ENCODE data around the gene EFTUD2.

EFTUD2 gene

DNA sequence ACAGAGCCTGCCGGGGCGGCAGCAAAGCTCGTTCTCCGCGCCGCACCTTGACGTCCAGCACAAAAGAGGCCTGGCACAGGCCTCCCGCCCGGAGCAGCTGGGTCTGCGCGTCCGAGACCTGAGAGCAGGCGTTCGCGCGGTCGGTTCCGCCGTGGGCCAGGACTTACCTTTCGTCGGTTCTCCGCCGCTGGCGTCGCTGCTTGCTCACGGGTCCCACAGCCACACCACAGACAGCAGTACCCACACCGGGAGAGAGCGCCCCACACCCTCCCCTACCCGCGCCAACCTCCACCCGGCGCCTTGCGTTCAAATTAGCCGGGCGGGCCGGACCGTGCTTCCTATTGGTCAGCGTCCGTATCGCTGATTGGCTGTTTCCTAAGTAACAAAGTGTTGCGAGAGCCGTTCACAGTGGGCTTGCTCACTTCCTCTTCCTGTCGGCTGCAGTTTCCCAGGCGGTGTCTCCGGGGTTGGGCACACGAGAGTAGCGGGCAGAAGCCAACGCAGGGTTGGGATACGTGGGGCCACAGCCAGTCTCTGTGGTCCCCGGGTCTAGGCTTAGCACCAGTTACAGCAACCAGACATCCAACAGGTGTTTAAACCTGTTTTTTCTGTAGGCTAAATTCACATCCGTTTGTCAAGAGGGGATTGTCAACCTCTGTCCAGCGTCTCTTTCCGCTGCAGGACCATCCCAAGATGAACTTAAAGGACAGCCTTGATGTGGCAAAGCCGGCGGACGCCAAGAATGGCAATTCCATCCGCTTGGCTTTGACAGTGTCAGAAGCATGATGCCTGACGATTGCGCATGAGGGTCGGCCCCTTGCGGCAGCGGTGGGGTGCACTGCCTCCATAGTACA, 48.4 kb upstream of the EFTUD2 start, which contains the start of gene KIF18B (continued):
- TF ChIP-seq, protein P1, sequence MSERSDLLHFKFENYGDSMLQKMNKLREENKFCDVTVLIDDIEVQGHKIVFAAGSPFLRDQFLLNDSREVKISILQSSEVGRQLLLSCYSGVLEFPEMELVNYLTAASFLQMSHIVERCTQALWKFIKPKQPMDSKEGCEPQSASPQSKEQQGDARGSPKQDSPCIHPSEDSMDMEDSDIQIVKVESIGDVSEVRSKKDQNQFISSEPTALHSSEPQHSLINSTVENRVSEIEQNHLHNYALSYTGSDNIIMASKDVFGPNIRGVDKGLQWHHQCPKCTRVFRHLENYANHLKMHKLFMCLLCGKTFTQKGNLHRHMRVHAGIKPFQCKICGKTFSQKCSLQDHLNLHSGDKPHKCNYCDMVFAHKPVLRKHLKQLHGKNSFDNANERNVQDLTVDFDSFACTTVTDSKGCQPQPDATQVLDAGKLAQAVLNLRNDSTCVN (tag by site-specific recombination; optimal IDR thresholded peaks at IDR 0.05), result peak; percentile 74
- TF ChIP-seq, protein P2, sequence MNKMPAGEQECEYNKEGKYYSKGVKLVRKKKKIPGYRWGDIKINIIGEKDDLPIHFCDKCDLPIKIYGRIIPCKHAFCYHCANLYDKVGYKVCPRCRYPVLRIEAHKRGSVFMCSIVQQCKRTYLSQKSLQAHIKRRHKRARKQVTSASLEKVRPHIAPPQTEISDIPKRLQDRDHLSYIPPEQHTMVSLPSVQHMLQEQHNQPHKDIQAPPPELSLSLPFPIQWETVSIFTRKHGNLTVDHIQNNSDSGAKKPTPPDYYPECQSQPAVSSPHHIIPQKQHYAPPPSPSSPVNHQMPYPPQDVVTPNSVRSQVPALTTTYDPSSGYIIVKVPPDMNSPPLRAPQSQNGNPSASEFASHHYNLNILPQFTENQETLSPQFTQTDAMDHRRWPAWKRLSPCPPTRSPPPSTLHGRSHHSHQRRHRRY (tag by site-specific recombination; IDR thresholded peaks at IDR 0.05), result no peak
- TF ChIP-seq ZNF132 (tag by site-specific recombination; IDR thresholded peaks at IDR 0.05; ENCODE audit: borderline replicate concordance) (no peak), EGR2 (tag by site-specific recombination; IDR thresholded peaks at IDR 0.05; ENCODE audit: low read depth) (no peak), REPIN1 (tag by site-specific recombination; IDR thresholded peaks at IDR 0.05; ENCODE audit: low read depth) (no peak), ZNF791 (tag by site-specific recombination; IDR thresholded peaks at IDR 0.05) (no peak), SP3 (tag by site-specific recombination; IDR thresholded peaks at IDR 0.05) (0 out of 2 replicates have a peak, but pooled peaks have one; percentile 38), ZNF501 (tag by site-specific recombination; IDR thresholded peaks at IDR 0.05) (peak; percentile 93), ZBTB1 (tag by site-specific recombination; IDR thresholded peaks at IDR 0.05) (no peak), ZNF175 (tag by site-specific recombination; IDR thresholded peaks at IDR 0.05) (no peak), ZNF214 (tag by site-specific recombination; IDR thresholded peaks at IDR 0.05; ENCODE audit: borderline replicate concordance) (no peak), ZNF394 (tag by site-specific recombination; IDR thresholded peaks at IDR 0.05; ENCODE audit: borderline replicate concordance) (peak; percentile 75), ZNF266 (tag by site-specific recombination; IDR thresholded peaks at IDR 0.05; ENCODE audit: low read depth) (no peak), KLF7 (tag by site-specific recombination; IDR thresholded peaks at IDR 0.05; ENCODE audit: borderline replicate concordance) (peak; percentile 72), ZNF555 (tag by site-specific recombination; conservative IDR thresholded peaks at IDR 0.05) (no peak), ZFP3 (tag by site-specific recombination; IDR thresholded peaks at IDR 0.05; ENCODE audit: low read depth) (no peak), ZNF202 (tag by site-specific recombination; IDR thresholded peaks at IDR 0.05; ENCODE audit: borderline replicate concordance) (no peak), ZNF473 (tag by site-specific recombination; IDR thresholded peaks at IDR 0.05) (no peak), ZNF624 (tag by site-specific recombination; IDR thresholded peaks at IDR 0.05) (no peak), ZNF837 (tag by site-specific recombination; IDR thresholded peaks at IDR 0.05) (no peak), ZNF521 (tag by site-specific recombination; IDR thresholded peaks at IDR 0.05) (no peak), ZEB2 (tag by site-specific recombination; IDR thresholded peaks at IDR 0.05) (peak; percentile 75; the same call in 1 of the 2 replicates), ZNF558 (tag by site-specific recombination; IDR thresholded peaks at IDR 0.05) (no peak), KLF1 (tag by site-specific recombination; IDR thresholded peaks at IDR 0.05) (peak; percentile 61), ZNF324 (tag by site-specific recombination; IDR thresholded peaks at IDR 0.05) (peak; percentile 39; the same call in 1 of the 2 replicates), BCL11B (tag by site-specific recombination; IDR thresholded peaks at IDR 0.05; ENCODE audit: low read depth) (no peak), GLIS1 (tag by site-specific recombination; IDR thresholded peaks at IDR 0.05) (peak; percentile 42), ZNF544 (tag by site-specific recombination; IDR thresholded peaks at IDR 0.05) (no peak), ZNF433 (tag by site-specific recombination; IDR thresholded peaks at IDR 0.05; ENCODE audit: low read depth) (no peak)
- TF ChIP-seq, protein P3, sequence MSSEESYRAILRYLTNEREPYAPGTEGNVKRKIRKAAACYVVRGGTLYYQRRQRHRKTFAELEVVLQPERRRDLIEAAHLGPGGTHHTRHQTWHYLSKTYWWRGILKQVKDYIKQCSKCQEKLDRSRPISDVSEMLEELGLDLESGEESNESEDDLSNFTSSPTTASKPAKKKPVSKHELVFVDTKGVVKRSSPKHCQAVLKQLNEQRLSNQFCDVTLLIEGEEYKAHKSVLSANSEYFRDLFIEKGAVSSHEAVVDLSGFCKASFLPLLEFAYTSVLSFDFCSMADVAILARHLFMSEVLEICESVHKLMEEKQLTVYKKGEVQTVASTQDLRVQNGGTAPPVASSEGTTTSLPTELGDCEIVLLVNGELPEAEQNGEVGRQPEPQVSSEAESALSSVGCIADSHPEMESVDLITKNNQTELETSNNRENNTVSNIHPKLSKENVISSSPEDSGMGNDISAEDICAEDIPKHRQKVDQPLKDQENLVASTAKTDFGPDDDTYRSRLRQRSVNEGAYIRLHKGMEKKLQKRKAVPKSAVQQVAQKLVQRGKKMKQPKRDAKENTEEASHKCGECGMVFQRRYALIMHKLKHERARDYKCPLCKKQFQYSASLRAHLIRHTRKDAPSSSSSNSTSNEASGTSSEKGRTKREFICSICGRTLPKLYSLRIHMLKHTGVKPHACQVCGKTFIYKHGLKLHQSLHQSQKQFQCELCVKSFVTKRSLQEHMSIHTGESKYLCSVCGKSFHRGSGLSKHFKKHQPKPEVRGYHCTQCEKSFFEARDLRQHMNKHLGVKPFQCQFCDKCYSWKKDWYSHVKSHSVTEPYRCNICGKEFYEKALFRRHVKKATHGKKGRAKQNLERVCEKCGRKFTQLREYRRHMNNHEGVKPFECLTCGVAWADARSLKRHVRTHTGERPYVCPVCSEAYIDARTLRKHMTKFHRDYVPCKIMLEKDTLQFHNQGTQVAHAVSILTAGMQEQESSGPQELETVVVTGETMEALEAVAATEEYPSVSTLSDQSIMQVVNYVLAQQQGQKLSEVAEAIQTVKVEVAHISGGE (tag by site-specific recombination; conservative IDR thresholded peaks at IDR 0.05; ENCODE audit: low read depth), result peak; percentile 83
- TF ChIP-seq, protein P4, sequence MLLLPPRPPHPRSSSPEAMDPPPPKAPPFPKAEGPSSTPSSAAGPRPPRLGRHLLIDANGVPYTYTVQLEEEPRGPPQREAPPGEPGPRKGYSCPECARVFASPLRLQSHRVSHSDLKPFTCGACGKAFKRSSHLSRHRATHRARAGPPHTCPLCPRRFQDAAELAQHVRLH (tag by site-specific recombination; IDR thresholded peaks at IDR 0.05), result peak; percentile 79
- TF ChIP-seq, protein P5, sequence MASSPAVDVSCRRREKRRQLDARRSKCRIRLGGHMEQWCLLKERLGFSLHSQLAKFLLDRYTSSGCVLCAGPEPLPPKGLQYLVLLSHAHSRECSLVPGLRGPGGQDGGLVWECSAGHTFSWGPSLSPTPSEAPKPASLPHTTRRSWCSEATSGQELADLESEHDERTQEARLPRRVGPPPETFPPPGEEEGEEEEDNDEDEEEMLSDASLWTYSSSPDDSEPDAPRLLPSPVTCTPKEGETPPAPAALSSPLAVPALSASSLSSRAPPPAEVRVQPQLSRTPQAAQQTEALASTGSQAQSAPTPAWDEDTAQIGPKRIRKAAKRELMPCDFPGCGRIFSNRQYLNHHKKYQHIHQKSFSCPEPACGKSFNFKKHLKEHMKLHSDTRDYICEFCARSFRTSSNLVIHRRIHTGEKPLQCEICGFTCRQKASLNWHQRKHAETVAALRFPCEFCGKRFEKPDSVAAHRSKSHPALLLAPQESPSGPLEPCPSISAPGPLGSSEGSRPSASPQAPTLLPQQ (tag by site-specific recombination; IDR thresholded peaks at IDR 0.05), result peak; percentile 94

Measured in HEK293 (cell line).